CD14-positive monocyte (primary cell): ENCODE results near the gene SPATA32. TPM values are rescaled to one million over a fixed set of nuclear protein-coding genes. Genes with fewer than 3 reads are reported as not detected.

Source experiments
- DNase-seq, 3 donors: peaks; one replicate each; pipeline ENCODE4 v3.0.0-alpha.2; 2011 to 2022
- H2AFZ ChIP-seq: 2 replicates; pipeline ENCODE4 v1.6.0; 2012; ENCODE audit warnings: mild to moderate bottlenecking, low read depth, low read length, inconsistent platforms; ENCODE audit not compliant: insufficient read depth, poor library complexity, severe bottlenecking
- H3K27ac ChIP-seq, 2 donors: 1 replicate in 1 of 2; 2 replicates in 1 of 2; pipeline ENCODE4 v1.5.1; 2012 to 2013; ENCODE audit warnings: low read length in 2 of 2, control low read depth in 1 of 2, inconsistent platforms in 1 of 2, low read depth in 1 of 2, mild to moderate bottlenecking in 1 of 2
- H3K27me3 ChIP-seq, 2 donors: one replicate each; pipeline versions ENCODE4 v1.6.0 to v1.6.1; 2011 to 2013; ENCODE audit warnings: low read length in 2 of 2; ENCODE audit not compliant: control insufficient read depth in 2 of 2, insufficient read depth in 2 of 2
- H3K36me3 ChIP-seq, 2 donors: replicated peaks in 1 of 2; 1 replicate in 1 of 2; 2 replicates in 1 of 2; pipeline versions ENCODE4 v1.5.1 to v1.6.1; 2012 to 2013; ENCODE audit warnings: low read length in 2 of 2, control low read depth in 1 of 2, inconsistent platforms in 1 of 2, mild to moderate bottlenecking in 1 of 2; ENCODE audit not compliant: insufficient read depth in 2 of 2, control insufficient read depth in 1 of 2
- H3K4me1 ChIP-seq, 2 donors: 1 replicate in 1 of 2; 2 replicates in 1 of 2; pipeline versions ENCODE4 v1.5.1 to v1.6.1; 2012 to 2013; ENCODE audit warnings: low read length in 2 of 2, control low read depth in 1 of 2, inconsistent platforms in 1 of 2, mild to moderate bottlenecking in 1 of 2, moderate library complexity in 1 of 2; ENCODE audit not compliant: insufficient read depth in 2 of 2, control insufficient read depth in 1 of 2
- H3K4me2 ChIP-seq: replicated peaks from 2 replicates; pipeline ENCODE3; 2012; ENCODE audit warnings: low read length, moderate library complexity, mild to moderate bottlenecking; ENCODE audit not compliant: poor library complexity, severe bottlenecking; ENCODE audit errors: extremely low read depth
- H3K4me3 ChIP-seq, 3 experiments: fragments of 200-600 bp in 1 of 3; sonication (generic) in 1 of 3; replicated peaks in 1 of 3; 1 replicate in 2 of 3; 2 replicates in 1 of 3; pipeline ENCODE4 v1.5.1; 2011 to 2013; ENCODE audit warnings: low read length in 3 of 3, mild to moderate bottlenecking in 3 of 3, control low read depth in 2 of 3, low read depth in 2 of 3, inconsistent platforms in 1 of 3, moderate library complexity in 1 of 3
- H3K79me2 ChIP-seq: 2 replicates; pipeline ENCODE4 v1.6.0; 2012; ENCODE audit warnings: mild to moderate bottlenecking, control low read depth, inconsistent platforms, low read length, moderate library complexity; ENCODE audit not compliant: insufficient read depth
- H3K9ac ChIP-seq: 2 replicates; pipeline ENCODE4 v1.6.0; 2017; ENCODE audit warnings: low read length, mild to moderate bottlenecking; ENCODE audit not compliant: insufficient read depth, poor library complexity, severe bottlenecking
- H3K9me3 ChIP-seq, 2 donors: replicated peaks in 1 of 2; 1 replicate in 1 of 2; 2 replicates in 1 of 2; pipeline versions ENCODE4 v1.5.1 to v1.6.1; 2012 to 2013; ENCODE audit warnings: low read length in 2 of 2, control low read depth in 1 of 2; ENCODE audit not compliant: control insufficient read depth in 1 of 2, insufficient read depth in 1 of 2
- H4K20me1 ChIP-seq: 2 replicates; pipeline ENCODE4 v1.6.0; 2012; ENCODE audit warnings: mild to moderate bottlenecking, low read length, control low read depth, moderate library complexity; ENCODE audit not compliant: insufficient read depth
- H3K27ac Mint-ChIP-seq, 7 donors: one replicate each; pipeline ENCODE4 v1.8.0; 2020; ENCODE audit warnings: mild to moderate bottlenecking in 7 of 7, mixed read lengths in 7 of 7, moderate library complexity in 6 of 7, inconsistent platforms in 2 of 7
- H3K27me3 Mint-ChIP-seq, 3 donors: one replicate each; pipeline ENCODE4 v1.8.0; 2021 to 2022; ENCODE audit warnings: low read depth in 3 of 3, mild to moderate bottlenecking in 3 of 3, mixed read lengths in 3 of 3, moderate library complexity in 3 of 3, inconsistent platforms in 1 of 3
- H3K36me3 Mint-ChIP-seq, 2 donors: one replicate each; pipeline ENCODE4 v1.8.0; 2020; ENCODE audit warnings: mixed read lengths in 2 of 2, inconsistent platforms in 1 of 2, mild to moderate bottlenecking in 1 of 2
- H3K4me1 Mint-ChIP-seq: one replicate; pipeline ENCODE4 v1.8.0; 2020; ENCODE audit warnings: mild to moderate bottlenecking, mixed read lengths
- H3K4me3 Mint-ChIP-seq, 2 donors: one replicate each; pipeline ENCODE4 v1.8.0; 2020; ENCODE audit warnings: mild to moderate bottlenecking in 2 of 2, mixed read lengths in 2 of 2, moderate library complexity in 1 of 2
- H3K9me3 Mint-ChIP-seq, 7 donors: one replicate each; pipeline ENCODE4 v1.8.0; 2020 to 2022; ENCODE audit warnings: mixed read lengths in 7 of 7, mild to moderate bottlenecking in 6 of 7, moderate library complexity in 6 of 7, inconsistent platforms in 2 of 7
- CTCF ChIP-seq: fragments of 200-600 bp; IDR thresholded peaks from one replicate; pipeline ENCODE4 v1.8.0; 2022; ENCODE audit warnings: antibody characterized with exemption, mild to moderate bottlenecking
- WGBS: methylation state at CpG from one replicate; pipeline ENCODE4 v1.1.5; 2013; ENCODE audit warnings: missing lambda C conversion rate; ENCODE audit not compliant: insufficient coverage; 5-methylcytosine and 5-hydroxymethylcytosine counted together
- intact Hi-C, 2 donors: fragments of 100-400 bp; cut with micrococcal nuclease; formaldehyde crosslinking; loops; one replicate each; pipeline versions ENCODE4 v1.15.0 to v1.15.1; 2023
- polyA plus RNA-seq, 3 donors: library from polyadenylated mRNA; depleted of rRNA in 1 of 3; unstranded in 2 of 3; stranded (reverse) in 1 of 3; fragments of 300-500 nt in 2 of 3; fragments of >200 nt in 1 of 3; fragmentation: Illumina TruSeq in 2 of 3; gene quantifications; 1 replicate in 2 of 3; 2 replicates in 1 of 3; pipeline ENCODE4 v1.2.3, GENCODE V29; 2012 to 2021

Gene SPATA32
- polyA plus RNA-seq, 3 donors: not detected

GRCh38 chr17:45222996-45223538 lies 38.8 kb downstream of the SPATA32 start:
- Mint-ChIP-seq H3K36me3 (peaks cover 42 to 67% of the 10 kb centered on the region in 2 donors), H3K4me3 (peak overlapping the region; percentile 97 to 99), H3K27ac (peak overlapping the region; percentile 98 to 100 (median 100)), H3K9me3 (peaks cover 0 to 3% (median 0%) of the 10 kb centered on the region in 7 donors), H3K27me3 (peaks cover 0 to 4% (median 0%) of the 10 kb centered on the region in 3 donors), H3K4me1 (peaks cover 66% of the 10 kb centered on the region)
- intact Hi-C loops: no loop called here
- H3K4me3 ChIP-seq: peak overlapping the region; percentile 84 to 99 (median 97)
- H3K27ac ChIP-seq: peak overlapping the region; percentile 93 to 99
- peaks cover 52% of the 10 kb centered on the region for H4K20me1 ChIP-seq
- peaks cover 95% of the 10 kb centered on the region for H3K79me2 ChIP-seq
- DNase-seq: peak in 2 of 3 donors; percentile 54 to 61
- TF ChIP-seq CTCF: no peak
- peaks cover 70 to 74% of the 10 kb centered on the region in 2 donors for H3K4me1 ChIP-seq
- 3% methylated on average over 4 of the region's 8 CpGs for WGBS
- no peaks in the 10 kb centered on the region for H3K9me3 ChIP-seq
- peak overlapping the region; percentile 98 for H3K4me2 ChIP-seq
- no peak overlapping the region for H2AFZ ChIP-seq
- H3K36me3 ChIP-seq: no peaks in the 10 kb centered on the region
- H3K9ac ChIP-seq: peak overlapping the region; percentile 91
- no peaks in the 10 kb centered on the region for H3K27me3 ChIP-seq

- intact Hi-C loops: no loop called here
- Histone ChIP-seq H2AFZ (no peak overlapping the region), H3K4me3 (peak overlapping the region; percentile 84 to 99 (median 97)), H3K27me3 (no peaks in the 10 kb centered on the region), H3K36me3 (peaks cover 0 to 5% of the 10 kb centered on the region in 2 donors), H3K9me3 (no peaks in the 10 kb centered on the region), H3K4me2 (peak overlapping the region; percentile 98), H4K20me1 (peaks cover 58% of the 10 kb centered on the region), H3K9ac (peak overlapping the region; percentile 91), H3K79me2 (peaks cover 89% of the 10 kb centered on the region), H3K4me1 (peaks cover 64 to 68% of the 10 kb centered on the region in 2 donors), H3K27ac (peak overlapping the region; percentile 93 to 99)
- no peak for DNase-seq
- Mint-ChIP-seq H3K4me1 (peaks cover 60% of the 10 kb centered on the region), H3K4me3 (peak overlapping the region; percentile 97 to 99), H3K27me3 (peaks cover 0 to 4% (median 0%) of the 10 kb centered on the region in 3 donors), H3K9me3 (peaks cover 0 to 7% (median 0%) of the 10 kb centered on the region in 7 donors), H3K27ac (peak overlapping the region; percentile 98 to 100 (median 100)), H3K36me3 (peaks cover 44 to 71% of the 10 kb centered on the region in 2 donors)
- 0% methylated on average over 22 of the region's 33 CpGs for WGBS
- TF ChIP-seq CTCF: no peak
Measured at GRCh38 chr17:45222289-45222995, 39.5 kb downstream of the SPATA32 start.
